ENCODE results near the gene PTPA.

DNA sequence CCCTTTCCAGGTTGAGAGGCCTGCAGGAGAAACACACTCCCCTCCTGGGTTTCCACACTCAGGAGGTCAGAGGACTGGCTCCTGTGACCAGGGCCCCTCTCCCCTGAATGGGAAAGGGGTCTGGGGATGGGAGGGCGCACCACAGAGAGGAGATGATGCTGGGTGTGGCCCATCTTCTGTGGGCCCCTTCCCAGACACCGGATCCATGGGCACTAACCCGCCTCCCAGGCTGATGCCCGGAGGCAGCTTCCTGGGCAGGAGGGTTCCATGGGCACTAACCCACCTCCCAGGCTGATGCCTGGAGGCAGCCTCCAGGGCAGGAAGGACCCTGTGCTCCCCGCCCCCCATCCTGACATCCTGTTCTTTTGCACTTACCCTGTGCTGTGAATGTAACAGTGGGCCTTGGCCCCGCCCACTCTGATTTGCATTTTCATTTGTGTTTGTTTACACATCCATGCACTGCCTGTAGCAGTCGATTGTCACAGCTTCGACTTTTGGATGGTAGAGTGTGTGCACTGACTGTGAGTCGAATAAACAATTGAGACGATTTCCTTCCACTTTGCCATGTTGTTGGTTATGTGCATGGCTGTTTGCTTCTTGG, 39.6 kb upstream of the PTPA start:
- TF ChIP-seq POLR2A (IDR thresholded peaks at IDR 0.05; ENCODE audit: low read depth, low read length) (no peak), TAF1 (IDR thresholded peaks at IDR 0.05; ENCODE audit: low read depth, low read length) (no peak), SPI1 (IDR thresholded peaks at IDR 0.05; ENCODE audit: low read depth, low read length) (no peak), POLR2AphosphoS5 (IDR thresholded peaks at IDR 0.05; ENCODE audit: low read depth, low read length) (no peak)
